ENCODE data around the gene PRUNE2. TPM values are rescaled to one million over a fixed set of nuclear protein-coding genes. Genes with fewer than 3 reads are reported as not detected.

PRUNE2 gene
- total RNA-seq, 1 experiment from 2014 or later = 0.48 TPM

GRCh38 chr9:76624391-76625048 lies 281.4 kb downstream of the PRUNE2 start:
- H3K27ac ChIP-seq (ENCODE audit: low read length) = no peak overlapping the region
- H3K4me2 ChIP-seq (ENCODE audit: low read depth, low read length, poor library complexity, severe bottlenecking) = no peak overlapping the region
- H3K4me1 ChIP-seq (ENCODE audit: low read length) = no peaks in the 10 kb centered on the region

DNA sequence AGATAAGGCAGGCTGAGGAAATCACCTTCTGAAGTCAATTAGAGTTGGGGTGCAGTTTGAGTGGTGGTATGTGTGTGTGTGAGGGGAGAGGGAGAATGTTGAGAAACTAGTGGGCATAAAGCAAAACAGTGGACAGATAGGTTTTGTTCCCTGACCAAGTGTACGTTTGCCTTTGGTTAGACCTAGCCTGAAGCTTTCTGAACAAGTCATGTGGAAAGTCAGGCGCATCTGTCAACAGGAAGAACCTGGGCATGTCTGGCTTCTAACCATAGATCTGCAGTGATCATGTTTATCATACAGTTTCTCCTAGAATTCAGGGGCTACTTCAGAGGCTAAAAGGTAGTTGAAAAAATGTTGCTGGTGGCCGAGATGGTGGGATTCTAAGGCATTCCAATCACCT lies 284.9 kb downstream of the PRUNE2 start:
- DNase-seq = no peak
- no peaks in the 10 kb centered on the region for H3K9me3 ChIP-seq (ENCODE audit: low read length)
- no peak overlapping the region for H3K27ac ChIP-seq (ENCODE audit: low read length)
- H3K9me2 ChIP-seq (replicated peaks; ENCODE audit: insufficient read depth, low read length) = no peaks in the 10 kb centered on the region
- no peaks in the 10 kb centered on the region for H3K4me1 ChIP-seq (ENCODE audit: low read length)
- no peak overlapping the region for H2AFZ ChIP-seq (ENCODE audit: low read length)
- no peak overlapping the region for H3K9ac ChIP-seq (ENCODE audit: low read length)
- H3K36me3 ChIP-seq (ENCODE audit: insufficient read depth, low read length) = no peaks in the 10 kb centered on the region
- H3K4me2 ChIP-seq (ENCODE audit: low read depth, low read length, poor library complexity, severe bottlenecking) = no peak overlapping the region
- no peaks in the 10 kb centered on the region for H3K79me2 ChIP-seq (ENCODE audit: low read length)
- no peaks in the 10 kb centered on the region for H4K20me1 ChIP-seq (ENCODE audit: insufficient read depth, low read depth, low read length)
- H3K4me3 ChIP-seq (ENCODE audit: low read length) = no peak overlapping the region
- no peaks in the 10 kb centered on the region for H3K27me3 ChIP-seq (ENCODE audit: low read length)

More at GRCh38 chr9:76624391-76625048, 281.4 kb downstream of the PRUNE2 start:
- Histone ChIP-seq H3K4me3 (ENCODE audit: low read length) (no peak overlapping the region), H2AFZ (ENCODE audit: low read length) (no peak overlapping the region), H3K36me3 (ENCODE audit: insufficient read depth, low read length) (no peaks in the 10 kb centered on the region), H4K20me1 (ENCODE audit: insufficient read depth, low read depth, low read length) (no peaks in the 10 kb centered on the region), H3K9me3 (ENCODE audit: low read length) (no peaks in the 10 kb centered on the region), H3K9me2 (replicated peaks; ENCODE audit: insufficient read depth, low read length) (no peaks in the 10 kb centered on the region), H3K9ac (ENCODE audit: low read length) (no peak overlapping the region), H3K27me3 (ENCODE audit: low read length) (no peaks in the 10 kb centered on the region), H3K79me2 (ENCODE audit: low read length) (no peaks in the 10 kb centered on the region)
- DNase-seq = no peak

DNA sequence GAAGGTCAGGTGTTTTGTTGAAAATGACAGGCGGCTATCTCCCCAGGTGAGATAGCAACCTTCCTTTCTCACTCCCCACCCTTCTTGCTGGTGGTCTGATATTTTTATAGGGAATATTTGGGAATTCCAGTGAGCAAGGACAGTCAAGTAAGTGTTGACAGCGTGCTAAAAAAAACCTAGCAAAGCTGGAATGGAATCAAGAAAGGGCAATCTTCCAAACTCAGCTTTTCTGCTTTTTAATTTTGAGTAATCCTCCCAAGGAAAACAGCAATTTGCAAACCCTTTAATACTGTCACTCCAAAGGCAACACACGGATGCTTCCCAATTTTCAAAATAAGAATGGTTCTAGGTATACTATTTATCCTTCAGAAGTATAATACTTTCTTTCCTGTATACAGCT lies 285.3 kb downstream of the PRUNE2 start:
- H2AFZ ChIP-seq (ENCODE audit: low read length) = no peak overlapping the region
- no peak for DNase-seq
- H3K27ac ChIP-seq (ENCODE audit: low read length) = no peak overlapping the region
- H3K9me3 ChIP-seq (ENCODE audit: low read length) = no peaks in the 10 kb centered on the region
- H3K4me2 ChIP-seq (ENCODE audit: low read depth, low read length, poor library complexity, severe bottlenecking) = no peak overlapping the region
- H3K9me2 ChIP-seq (replicated peaks; ENCODE audit: insufficient read depth, low read length) = no peaks in the 10 kb centered on the region
- H3K4me1 ChIP-seq (ENCODE audit: low read length) = no peaks in the 10 kb centered on the region
- no peaks in the 10 kb centered on the region for H3K79me2 ChIP-seq (ENCODE audit: low read length)
- H3K9ac ChIP-seq (ENCODE audit: low read length) = no peak overlapping the region
- no peaks in the 10 kb centered on the region for H3K36me3 ChIP-seq (ENCODE audit: insufficient read depth, low read length)
- H3K4me3 ChIP-seq (ENCODE audit: low read length) = no peak overlapping the region
- no peaks in the 10 kb centered on the region for H3K27me3 ChIP-seq (ENCODE audit: low read length)
- no peaks in the 10 kb centered on the region for H4K20me1 ChIP-seq (ENCODE audit: insufficient read depth, low read depth, low read length)

DNA sequence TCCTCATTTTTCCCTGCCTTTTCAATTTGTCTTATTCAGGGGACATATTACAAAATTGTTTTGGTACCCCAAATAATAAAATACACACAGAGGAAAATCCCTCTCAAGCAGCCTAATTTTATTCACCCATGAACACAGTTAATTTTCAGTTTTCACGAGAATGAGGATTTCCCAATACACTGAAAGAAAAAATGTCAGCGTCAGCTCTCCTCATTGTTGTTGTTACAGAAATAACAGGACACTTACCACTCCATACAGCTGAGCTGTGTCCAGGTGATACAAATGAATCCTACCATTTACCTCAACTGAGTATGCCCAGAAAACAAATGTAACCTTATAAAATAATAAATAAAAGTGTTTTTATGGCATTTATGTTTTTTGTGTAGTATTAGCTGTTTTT lies 286.3 kb downstream of the PRUNE2 start:
- no peaks in the 10 kb centered on the region for H3K4me1 ChIP-seq (ENCODE audit: low read length)
- H3K9me3 ChIP-seq (ENCODE audit: low read length) = no peaks in the 10 kb centered on the region
- H3K27me3 ChIP-seq (ENCODE audit: low read length) = no peaks in the 10 kb centered on the region
- no peaks in the 10 kb centered on the region for H3K79me2 ChIP-seq (ENCODE audit: low read length)
- H3K9ac ChIP-seq (ENCODE audit: low read length) = no peak overlapping the region
- H2AFZ ChIP-seq (ENCODE audit: low read length) = no peak overlapping the region
- H3K36me3 ChIP-seq (ENCODE audit: insufficient read depth, low read length) = no peaks in the 10 kb centered on the region
- no peak for DNase-seq
- H3K4me3 ChIP-seq (ENCODE audit: low read length) = no peak overlapping the region
- no peaks in the 10 kb centered on the region for H3K9me2 ChIP-seq (replicated peaks; ENCODE audit: insufficient read depth, low read length)
- no peak overlapping the region for H3K27ac ChIP-seq (ENCODE audit: low read length)
- no peaks in the 10 kb centered on the region for H4K20me1 ChIP-seq (ENCODE audit: insufficient read depth, low read depth, low read length)
- H3K4me2 ChIP-seq (ENCODE audit: low read depth, low read length, poor library complexity, severe bottlenecking) = no peak overlapping the region

GRCh38 chr9:76619197-76619596 lies 286.7 kb downstream of the PRUNE2 start:
- H3K36me3 ChIP-seq (ENCODE audit: insufficient read depth, low read length) = no peaks in the 10 kb centered on the region
- H3K27ac ChIP-seq (ENCODE audit: low read length) = no peak overlapping the region
- H3K4me3 ChIP-seq (ENCODE audit: low read length) = no peak overlapping the region
- no peaks in the 10 kb centered on the region for H3K9me2 ChIP-seq (replicated peaks; ENCODE audit: insufficient read depth, low read length)
- H3K9ac ChIP-seq (ENCODE audit: low read length) = no peak overlapping the region
- no peaks in the 10 kb centered on the region for H3K9me3 ChIP-seq (ENCODE audit: low read length)
- no peaks in the 10 kb centered on the region for H3K4me1 ChIP-seq (ENCODE audit: low read length)
- H3K27me3 ChIP-seq (ENCODE audit: low read length) = no peaks in the 10 kb centered on the region
- no peak for DNase-seq
- H2AFZ ChIP-seq (ENCODE audit: low read length) = no peak overlapping the region
- no peaks in the 10 kb centered on the region for H3K79me2 ChIP-seq (ENCODE audit: low read length)
- no peaks in the 10 kb centered on the region for H4K20me1 ChIP-seq (ENCODE audit: insufficient read depth, low read depth, low read length)
- no peak overlapping the region for H3K4me2 ChIP-seq (ENCODE audit: low read depth, low read length, poor library complexity, severe bottlenecking)

GRCh38 chr9:76618762-76619161 lies 287.2 kb downstream of the PRUNE2 start:
- no peak overlapping the region for H3K27ac ChIP-seq (ENCODE audit: low read length)
- no peak for DNase-seq
- H3K9me3 ChIP-seq (ENCODE audit: low read length) = no peaks in the 10 kb centered on the region

DNA sequence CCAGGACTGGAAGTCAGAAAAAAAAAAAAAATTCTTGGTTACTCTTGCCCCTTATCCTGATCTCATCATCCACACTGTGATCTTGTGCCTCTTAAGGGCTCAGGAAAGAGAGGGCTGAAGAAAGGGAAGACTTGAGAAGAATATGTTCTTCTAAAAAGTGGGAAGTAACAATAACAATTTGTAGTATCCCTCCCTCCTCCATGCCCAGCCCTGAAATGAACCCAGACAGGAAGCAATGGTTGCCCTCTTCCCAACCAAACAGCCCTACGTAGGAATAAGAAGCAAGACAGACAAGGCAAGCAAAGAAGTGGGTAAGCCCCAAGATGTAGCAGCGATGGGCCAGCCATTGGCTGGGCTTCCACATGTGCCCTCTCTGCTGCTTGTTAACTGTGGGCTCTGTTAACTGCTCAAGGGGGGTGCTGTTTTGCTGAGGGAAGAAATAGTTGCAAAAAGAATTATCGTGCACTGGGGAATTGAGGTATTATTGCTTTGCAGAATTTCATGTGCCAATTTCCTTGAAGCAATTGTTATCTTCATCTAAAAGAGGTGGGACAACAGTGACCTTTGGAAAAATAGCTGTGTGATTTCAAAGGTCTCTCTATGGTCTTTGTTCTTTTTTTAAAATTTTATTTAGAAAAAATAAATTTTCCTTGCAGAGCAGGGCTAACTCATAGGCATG lies 288.3 kb downstream of the PRUNE2 start:
- no peak overlapping the region for H3K9ac ChIP-seq (ENCODE audit: low read length)
- H3K4me3 ChIP-seq (ENCODE audit: low read length) = no peak overlapping the region
- H3K9me3 ChIP-seq (ENCODE audit: low read length) = no peaks in the 10 kb centered on the region
- no peaks in the 10 kb centered on the region for H3K9me2 ChIP-seq (replicated peaks; ENCODE audit: insufficient read depth, low read length)
- no peak overlapping the region for H3K27ac ChIP-seq (ENCODE audit: low read length)
- no peaks in the 10 kb centered on the region for H3K36me3 ChIP-seq (ENCODE audit: insufficient read depth, low read length)
- H3K4me1 ChIP-seq (ENCODE audit: low read length) = no peaks in the 10 kb centered on the region
- H2AFZ ChIP-seq (ENCODE audit: low read length) = no peak overlapping the region
- H3K4me2 ChIP-seq (ENCODE audit: low read depth, low read length, poor library complexity, severe bottlenecking) = no peak overlapping the region
- no peaks in the 10 kb centered on the region for H3K79me2 ChIP-seq (ENCODE audit: low read length)
- DNase-seq = no peak
- no peaks in the 10 kb centered on the region for H3K27me3 ChIP-seq (ENCODE audit: low read length)
- H4K20me1 ChIP-seq (ENCODE audit: insufficient read depth, low read depth, low read length) = no peaks in the 10 kb centered on the region

More at GRCh38 chr9:76618762-76619161, 287.2 kb downstream of the PRUNE2 start:
- Histone ChIP-seq H3K9ac (ENCODE audit: low read length) (no peak overlapping the region), H3K4me3 (ENCODE audit: low read length) (no peak overlapping the region), H4K20me1 (ENCODE audit: insufficient read depth, low read depth, low read length) (no peaks in the 10 kb centered on the region), H3K9me2 (replicated peaks; ENCODE audit: insufficient read depth, low read length) (no peaks in the 10 kb centered on the region), H3K36me3 (ENCODE audit: insufficient read depth, low read length) (no peaks in the 10 kb centered on the region), H3K79me2 (ENCODE audit: low read length) (no peaks in the 10 kb centered on the region), H3K27me3 (ENCODE audit: low read length) (no peaks in the 10 kb centered on the region), H2AFZ (ENCODE audit: low read length) (no peak overlapping the region), H3K4me1 (ENCODE audit: low read length) (no peaks in the 10 kb centered on the region), H3K4me2 (ENCODE audit: low read depth, low read length, poor library complexity, severe bottlenecking) (no peak overlapping the region)

DNA sequence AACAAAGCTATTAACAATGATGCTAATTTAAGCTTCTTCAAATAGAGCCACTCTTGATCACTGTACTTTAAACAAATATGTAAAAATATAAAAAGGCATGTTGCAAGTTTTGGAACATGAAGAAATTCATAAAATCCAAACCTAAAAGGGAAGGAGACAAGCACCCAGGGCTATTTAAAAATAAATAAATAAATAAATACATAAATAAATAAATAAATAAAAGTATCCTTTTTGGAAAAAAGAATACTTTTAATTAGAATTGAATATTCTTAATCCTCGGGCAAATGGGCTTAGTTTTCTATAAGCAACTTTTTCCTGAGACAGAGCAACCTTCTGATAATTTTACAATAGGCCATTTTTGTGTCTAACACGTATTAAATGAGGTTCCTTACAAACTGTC lies 289.1 kb downstream of the PRUNE2 start:
- no peaks in the 10 kb centered on the region for H3K36me3 ChIP-seq (ENCODE audit: insufficient read depth, low read length)
- H3K9ac ChIP-seq (ENCODE audit: low read length) = no peak overlapping the region
- H3K79me2 ChIP-seq (ENCODE audit: low read length) = no peaks in the 10 kb centered on the region
- no peak for DNase-seq
- H3K9me2 ChIP-seq (replicated peaks; ENCODE audit: insufficient read depth, low read length) = no peaks in the 10 kb centered on the region
- H4K20me1 ChIP-seq (ENCODE audit: insufficient read depth, low read depth, low read length) = no peaks in the 10 kb centered on the region
- no peaks in the 10 kb centered on the region for H3K27me3 ChIP-seq (ENCODE audit: low read length)
- H3K4me3 ChIP-seq (ENCODE audit: low read length) = no peak overlapping the region
- H3K27ac ChIP-seq (ENCODE audit: low read length) = no peak overlapping the region
- no peaks in the 10 kb centered on the region for H3K4me1 ChIP-seq (ENCODE audit: low read length)
- H2AFZ ChIP-seq (ENCODE audit: low read length) = no peak overlapping the region
- H3K4me2 ChIP-seq (ENCODE audit: low read depth, low read length, poor library complexity, severe bottlenecking) = no peak overlapping the region
- H3K9me3 ChIP-seq (ENCODE audit: low read length) = no peaks in the 10 kb centered on the region

Data from Karpas-422 (cell line).